GM19467 (cell line): ENCODE data around the gene SLC2A5.
"Not testable (repeated sequence)": the region's sequence is repeated elsewhere in the genome, so short reads cannot be mapped to it uniquely, and the experiment has no call there.

Source experiments
- ATAC-seq: cut with Tn5 transposase; IDR thresholded peaks from one replicate; pipeline ENCODE4 v1.9.1; 2021; ENCODE audit warnings: mild to moderate bottlenecking, moderate library complexity; ENCODE audit not compliant: unreplicated experiment

The SLC2A5 gene

DNA sequence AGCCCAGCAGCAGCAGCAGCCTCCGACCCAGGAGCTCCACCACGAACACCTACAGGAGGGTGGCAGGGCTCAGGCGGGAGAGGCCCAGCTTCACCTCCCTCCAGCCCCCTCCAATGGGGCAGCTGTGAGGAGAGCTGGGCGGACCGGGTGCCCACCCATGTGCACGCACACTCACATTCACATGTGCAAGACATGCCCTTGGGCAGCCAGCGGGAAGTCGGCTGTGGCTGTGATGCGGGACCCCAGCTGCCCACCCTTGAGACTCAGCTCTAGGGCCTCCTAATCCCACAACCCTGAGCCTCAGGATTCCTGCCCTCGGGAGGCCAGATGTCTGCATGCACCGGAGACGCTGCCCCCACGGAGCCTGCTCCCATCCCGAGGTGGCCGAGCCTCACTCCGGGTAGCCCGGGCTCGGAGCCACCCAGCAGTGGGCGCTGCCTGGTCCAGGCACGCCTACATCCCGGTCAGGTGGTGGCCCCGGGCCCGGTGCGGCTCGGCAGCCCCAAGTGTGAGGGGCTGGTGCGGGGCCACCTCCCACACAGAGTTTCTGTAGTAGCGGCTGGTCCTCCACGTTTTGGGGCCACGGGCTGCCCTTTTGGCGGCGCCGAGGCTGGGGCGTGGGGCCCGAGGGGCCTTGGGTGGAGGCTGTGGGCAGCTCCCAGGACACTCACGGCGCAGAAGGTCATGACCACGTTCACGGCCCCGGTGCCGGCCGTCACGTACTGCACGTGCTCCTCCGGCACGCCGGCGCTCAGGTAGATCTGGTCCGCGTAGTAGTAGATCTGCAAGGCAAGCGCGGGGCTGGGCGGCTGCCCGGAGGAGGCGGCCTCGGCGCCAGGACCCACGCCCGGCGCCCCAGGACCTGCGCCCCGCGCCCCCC, 30.3 kb downstream of the SLC2A5 start:
- no peak for ATAC-seq

DNA sequence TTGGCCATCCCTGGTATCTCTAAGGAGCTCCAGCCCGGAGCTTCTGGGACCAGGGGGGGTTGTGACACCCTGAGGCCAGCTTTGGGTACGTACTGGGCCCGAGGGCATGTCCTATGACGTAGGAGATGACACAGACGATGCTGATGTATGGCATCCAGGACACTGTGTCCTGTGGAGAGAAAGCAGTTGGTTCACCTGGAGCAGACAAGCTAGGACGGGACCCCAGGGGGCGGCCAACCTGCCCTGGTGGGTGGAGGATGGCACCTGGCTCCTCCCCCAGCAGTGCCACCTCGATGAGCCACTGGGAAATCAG, 31.1 kb downstream of the SLC2A5 start:
- no peak for ATAC-seq

GRCh38 chr1:9037476-9038337, 31.7 kb downstream of the SLC2A5 start:
- ATAC-seq = no peak

GRCh38 chr1:9035226-9035625, 34.2 kb downstream of the SLC2A5 start:
- ATAC-seq = no peak

DNA sequence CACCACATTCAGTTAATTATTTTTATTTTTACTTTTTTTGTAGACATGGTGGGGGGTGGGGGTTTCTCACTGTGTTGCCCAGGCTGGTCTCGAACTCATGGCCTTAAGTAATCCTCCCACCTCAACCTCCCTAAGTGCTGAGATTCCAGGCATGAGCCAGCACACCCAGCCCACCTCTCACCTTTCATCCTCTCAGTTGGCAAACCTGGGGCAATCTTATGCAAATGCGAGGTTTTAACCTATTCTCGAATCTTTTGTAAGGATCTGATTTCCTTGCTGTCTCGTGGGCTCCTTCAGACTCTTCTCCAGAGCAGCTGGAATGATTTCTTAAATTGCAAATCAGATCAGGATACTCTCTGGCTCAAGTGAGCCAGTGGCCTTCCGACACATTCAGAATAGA, 36.1 kb downstream of the SLC2A5 start:
- no peak for ATAC-seq

DNA sequence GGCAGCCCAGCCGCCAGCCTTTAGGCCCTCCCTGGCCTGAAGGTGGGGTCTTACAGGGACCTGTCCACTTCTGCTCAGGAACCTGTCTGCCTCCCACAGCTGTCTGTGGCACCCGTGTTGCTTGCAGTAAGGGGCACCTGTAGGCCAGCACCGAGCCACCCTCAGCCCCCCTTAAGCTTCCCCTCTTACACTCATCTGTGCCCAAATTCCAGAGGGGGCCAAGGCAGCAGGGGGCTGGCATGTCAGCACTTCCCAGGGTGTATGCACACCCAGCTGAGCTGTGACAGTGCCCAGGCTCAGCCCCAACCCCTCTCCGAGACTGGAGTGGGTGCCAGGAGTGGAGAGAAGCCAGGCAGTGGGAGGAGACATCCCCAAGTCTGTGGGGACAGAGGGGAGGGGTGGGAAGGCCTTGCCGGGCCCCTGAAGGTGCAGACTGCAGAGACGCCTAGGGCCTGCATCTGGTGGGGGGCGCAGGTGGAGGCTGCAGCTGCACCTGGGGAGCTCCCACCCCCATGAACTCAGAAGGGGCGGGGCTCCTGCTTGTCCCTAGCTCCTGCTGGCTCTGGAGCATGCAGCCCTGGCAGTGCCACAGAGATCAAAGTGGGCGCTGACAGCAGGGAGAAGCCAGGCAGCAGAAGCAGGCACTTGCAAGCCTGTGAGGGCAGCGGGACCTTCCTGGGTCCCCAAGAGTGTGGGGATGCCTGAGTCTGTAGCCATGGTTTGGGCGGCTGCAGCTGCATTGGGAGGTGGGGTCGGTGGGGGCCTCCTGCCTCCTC, 37.8 kb downstream of the SLC2A5 start:
- no peak for ATAC-seq

GRCh38 chr1:9031077-9031476, 38.4 kb downstream of the SLC2A5 start:
- ATAC-seq = not testable (repeated sequence)

GRCh38 chr1:9028921-9029705, 40.3 kb downstream of the SLC2A5 start:
- no peak for ATAC-seq

GRCh38 chr1:9027307-9027706, 42.1 kb downstream of the SLC2A5 start:
- ATAC-seq = no peak

DNA sequence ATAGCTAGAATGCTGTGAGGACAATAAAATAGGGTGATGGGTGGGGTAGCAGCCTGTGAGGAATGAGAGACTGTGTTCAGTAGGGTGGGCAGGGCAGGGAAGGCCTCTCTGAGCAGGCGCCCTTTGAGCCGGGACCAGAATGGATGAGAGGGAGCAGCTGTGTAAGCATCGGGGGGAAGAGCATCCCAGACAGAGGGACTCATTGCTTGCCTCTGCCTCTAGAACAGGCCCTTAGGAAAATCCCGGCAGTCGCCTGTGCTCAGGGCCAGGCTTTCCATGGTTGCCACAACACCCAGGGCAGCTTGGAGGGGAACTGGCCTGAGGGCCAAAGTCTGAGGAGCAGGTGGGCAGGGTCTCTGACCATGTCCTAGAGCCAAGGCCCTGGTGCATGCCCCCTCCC, 44.0 kb downstream of the SLC2A5 start:
- no peak for ATAC-seq

DNA sequence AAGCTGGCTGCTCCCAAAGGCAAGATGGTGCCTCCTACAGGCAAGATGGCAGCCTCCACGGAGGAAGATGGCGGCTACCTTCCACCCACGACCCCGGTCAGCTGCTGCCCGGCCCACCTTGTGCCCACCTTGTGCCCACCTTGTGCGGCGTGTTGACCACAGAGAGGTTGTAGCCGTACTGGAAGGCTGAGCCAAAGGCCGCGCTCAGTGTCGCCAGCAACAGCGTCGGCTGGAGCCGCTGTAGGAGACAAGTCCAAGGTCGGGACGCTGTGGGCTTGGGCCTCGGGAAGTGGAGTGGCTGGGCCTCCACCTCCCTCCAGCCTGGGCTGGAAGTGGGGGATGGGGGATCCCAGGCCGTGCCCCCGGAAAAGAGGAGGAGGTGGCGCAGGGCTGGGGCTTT, 44.6 kb downstream of the SLC2A5 start:
- no peak for ATAC-seq

- ATAC-seq = no peak
Observed at GRCh38 chr1:9022773-9023172, 46.7 kb downstream of the SLC2A5 start.

GRCh38 chr1:9022026-9022738, 47.3 kb downstream of the SLC2A5 start:
- ATAC-seq = not testable (repeated sequence)

DNA sequence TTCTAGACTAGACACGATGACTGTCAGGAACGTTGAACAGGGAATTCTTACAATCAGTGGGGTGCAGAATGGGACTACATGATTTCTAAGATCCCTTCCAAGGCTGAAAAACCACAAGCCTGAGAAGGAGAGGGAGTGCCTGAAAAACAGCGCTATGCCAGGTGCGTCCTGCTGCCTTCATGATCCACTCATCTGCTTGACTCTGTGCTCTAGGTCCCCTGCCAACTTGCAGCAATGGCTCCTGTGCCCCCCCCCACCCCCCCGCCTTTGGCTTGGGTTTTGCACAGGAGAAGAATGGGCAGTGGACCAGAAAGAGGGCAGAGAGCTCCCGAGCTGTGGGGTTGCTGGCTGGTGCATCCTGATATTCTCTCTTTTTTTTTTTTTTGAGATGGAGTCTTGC, 49.1 kb downstream of the SLC2A5 start:
- ATAC-seq = no peak

GRCh38 chr1:9019896-9020295, 49.5 kb downstream of the SLC2A5 start:
- ATAC-seq = no peak

DNA sequence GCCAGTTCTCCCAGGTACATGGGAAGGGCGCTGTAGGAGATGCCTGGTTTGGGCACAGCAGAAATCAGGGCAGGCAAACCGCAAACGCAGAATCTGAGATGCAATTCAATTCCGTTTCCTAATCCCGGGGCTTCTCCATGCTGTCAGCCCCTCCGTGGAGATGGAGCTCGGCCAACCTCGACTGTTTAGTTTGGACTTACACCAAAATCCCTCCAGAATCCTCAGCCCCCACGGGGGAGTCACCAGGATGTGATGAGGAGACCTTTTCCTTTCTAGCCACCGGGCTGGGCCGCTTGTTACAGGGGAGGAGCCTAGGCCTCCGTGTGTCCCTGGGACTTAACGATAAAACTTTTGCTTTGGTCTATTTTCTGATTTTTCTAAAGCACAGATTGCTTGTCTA, 51.1 kb downstream of the SLC2A5 start:
- ATAC-seq = no peak

GRCh38 chr1:9016455-9016854, 53.0 kb downstream of the SLC2A5 start:
- ATAC-seq = no peak

DNA sequence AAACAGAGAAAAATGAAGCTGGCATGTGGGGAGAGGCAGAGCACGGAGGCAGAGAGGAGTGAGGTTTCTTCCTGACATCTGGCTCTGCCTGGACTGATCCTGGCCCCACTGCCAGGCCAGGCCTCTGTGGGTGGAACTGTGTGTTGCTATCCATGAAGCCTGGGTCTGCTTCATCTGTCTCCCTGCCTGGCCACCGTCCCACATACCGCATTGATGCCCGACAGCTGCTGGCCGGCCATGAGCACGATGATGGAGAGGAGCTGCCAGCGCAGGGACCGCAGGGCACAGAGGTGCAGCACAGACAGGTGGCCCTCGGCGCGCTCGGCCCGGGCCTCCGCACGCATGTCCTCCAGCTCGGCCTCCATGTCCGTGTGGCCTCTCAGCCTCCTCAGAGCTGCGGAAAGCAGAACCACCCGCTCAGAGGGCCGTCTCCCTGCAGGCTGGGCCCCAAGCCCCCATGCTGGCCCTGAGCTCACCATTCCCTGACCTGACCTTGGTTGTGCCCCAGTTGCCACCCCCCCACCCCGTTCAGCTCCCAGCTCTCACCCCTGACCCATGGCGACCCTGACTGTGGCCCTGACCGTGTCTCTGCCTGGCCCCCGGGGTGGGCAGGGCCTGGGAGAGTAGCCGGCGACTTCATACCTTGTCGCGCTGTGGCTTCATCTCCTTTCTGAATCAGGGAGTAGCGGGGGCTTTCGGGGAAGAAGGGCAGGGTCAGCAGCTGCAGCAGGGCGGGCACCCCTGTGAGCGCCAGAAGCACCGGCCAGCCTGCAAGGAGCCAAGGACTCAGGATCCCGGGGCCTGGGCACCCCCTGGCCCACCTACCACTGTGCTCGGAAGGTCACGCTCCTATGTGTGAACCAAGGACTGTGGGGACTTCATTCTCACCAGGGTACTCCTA, 54.7 kb downstream of the SLC2A5 start:
- ATAC-seq = no peak

DNA sequence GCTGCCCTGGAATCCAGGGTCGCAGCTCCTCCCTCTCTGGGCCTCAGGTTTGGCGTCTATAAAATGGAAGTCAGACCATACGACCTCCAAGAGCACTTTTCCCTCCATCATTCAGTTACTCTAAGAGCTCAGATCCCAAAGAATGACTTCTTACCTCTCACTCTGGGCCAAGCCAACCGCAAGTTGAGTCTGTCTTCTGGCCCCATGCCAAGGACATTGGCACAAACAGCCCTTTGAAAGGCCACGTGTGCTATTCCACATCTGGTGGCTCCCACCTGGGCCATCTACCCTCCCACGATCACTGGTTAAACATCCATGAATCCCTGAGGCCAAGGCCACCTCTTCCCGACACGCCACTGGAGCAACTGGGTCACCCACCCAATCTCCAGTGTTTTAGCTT, 55.6 kb downstream of the SLC2A5 start:
- no peak for ATAC-seq
